ENCODE data around the gene MX1. TPM values are rescaled to one million over a fixed set of nuclear protein-coding genes. Genes with fewer than 3 reads are reported as not detected.

MX1 gene
- total and polyA plus RNA-seq, 2 donors (not counting 3 experiments of a cell fraction or from before 2014, with no cell fraction given): 5.9 to 25.1 TPM

- FAIRE-seq: no peak
Observed at GRCh38 chr21:41504030-41504429, 78.0 kb downstream of the MX1 start.

More at GRCh38 chr21:41504030-41504429, 78.0 kb downstream of the MX1 start:
- no TSS peak for BruUV-seq (replicated peaks)
- TF ChIP-seq JUN (IDR thresholded peaks at IDR 0.05; ENCODE audit: borderline replicate concordance, insufficient read depth, insufficient read length, low read depth) (no peak), EZH2 (IDR thresholded peaks at IDR 0.05; ENCODE audit: borderline replicate concordance, low read depth, low read length, severe bottlenecking) (no peak), MAX (IDR thresholded peaks at IDR 0.05; ENCODE audit: insufficient read depth, insufficient read length) (no peak), GATA2 (IDR thresholded peaks at IDR 0.05; ENCODE audit: insufficient read depth, insufficient read length, low read depth, low read length) (no peak), POLR2AphosphoS5 (IDR thresholded peaks at IDR 0.05; ENCODE audit: insufficient read depth, low read depth, low read length) (no peak), MYC (IDR thresholded peaks at IDR 0.05; ENCODE audit: low read depth, low read length) (no peak), FOS (IDR thresholded peaks at IDR 0.05; ENCODE audit: borderline replicate concordance, insufficient read depth, low read length) (no peak), POLR2A (IDR thresholded peaks at IDR 0.05; ENCODE audit: low read depth, low read length) (no peak)
- TF ChIP-seq, protein P1, sequence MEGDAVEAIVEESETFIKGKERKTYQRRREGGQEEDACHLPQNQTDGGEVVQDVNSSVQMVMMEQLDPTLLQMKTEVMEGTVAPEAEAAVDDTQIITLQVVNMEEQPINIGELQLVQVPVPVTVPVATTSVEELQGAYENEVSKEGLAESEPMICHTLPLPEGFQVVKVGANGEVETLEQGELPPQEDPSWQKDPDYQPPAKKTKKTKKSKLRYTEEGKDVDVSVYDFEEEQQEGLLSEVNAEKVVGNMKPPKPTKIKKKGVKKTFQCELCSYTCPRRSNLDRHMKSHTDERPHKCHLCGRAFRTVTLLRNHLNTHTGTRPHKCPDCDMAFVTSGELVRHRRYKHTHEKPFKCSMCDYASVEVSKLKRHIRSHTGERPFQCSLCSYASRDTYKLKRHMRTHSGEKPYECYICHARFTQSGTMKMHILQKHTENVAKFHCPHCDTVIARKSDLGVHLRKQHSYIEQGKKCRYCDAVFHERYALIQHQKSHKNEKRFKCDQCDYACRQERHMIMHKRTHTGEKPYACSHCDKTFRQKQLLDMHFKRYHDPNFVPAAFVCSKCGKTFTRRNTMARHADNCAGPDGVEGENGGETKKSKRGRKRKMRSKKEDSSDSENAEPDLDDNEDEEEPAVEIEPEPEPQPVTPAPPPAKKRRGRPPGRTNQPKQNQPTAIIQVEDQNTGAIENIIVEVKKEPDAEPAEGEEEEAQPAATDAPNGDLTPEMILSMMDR (IDR thresholded peaks at IDR 0.05; ENCODE audit: extremely low read depth in 1 of 2, insufficient read depth in 1 of 2, low read depth in 1 of 2, low read length in 2 of 2): no peak
- intact Hi-C loops (cut with micrococcal nuclease): no loop called here
- peaks cover 23 to 28% of the 10 kb centered on the region in 2 experiments for H3K27me3 ChIP-seq (ENCODE audit: control insufficient read depth in 2 of 2, insufficient read depth in 2 of 2, low read length in 2 of 2)
- no peaks in the 10 kb centered on the region for H3K9me1 ChIP-seq (replicated peaks; ENCODE audit: control insufficient read depth, extremely low read depth, insufficient read depth, low read length)
- no peaks in the 10 kb centered on the region for H3K79me2 ChIP-seq (ENCODE audit: control insufficient read depth, insufficient read depth, low read length)
- no peak overlapping the region for H3K4me3 ChIP-seq (replicated peaks in 1 of 3; ENCODE audit: insufficient read depth in 1 of 3, low read depth in 1 of 3, low read length in 3 of 3)
- POLR2A ChIA-PET: no interaction called here
- CTCF ChIA-PET: no interaction called here
- H3K9ac ChIP-seq (replicated peaks; ENCODE audit: extremely low read depth, insufficient read depth, low read length): no peak overlapping the region
- H4K20me1 ChIP-seq (replicated peaks; ENCODE audit: control insufficient read depth, extremely low read depth, insufficient read depth, low read length): no peaks in the 10 kb centered on the region
- no peak overlapping the region for H3K27ac ChIP-seq (ENCODE audit: insufficient read depth, low read depth, low read length)
- no peak overlapping the region for H2AFZ ChIP-seq (ENCODE audit: low read depth, low read length)
- dilution Hi-C loops (cut with MboI; ENCODE audit: extremely low pct_ligation_motif_present, low sequenced_read_pairs): no loop called here
- H3K4me1 ChIP-seq (ENCODE audit: control insufficient read depth, extremely low read depth, insufficient read depth, low read length): no peaks in the 10 kb centered on the region
- H3K4me2 ChIP-seq (ENCODE audit: insufficient read depth, low read length): no peak overlapping the region
- H3K36me3 ChIP-seq (ENCODE audit: control insufficient read depth in 2 of 2, extremely low read depth in 1 of 2, insufficient read depth in 2 of 2, low read length in 2 of 2): no peaks in the 10 kb centered on the region
- no peaks in the 10 kb centered on the region for H3K9me3 ChIP-seq (replicated peaks; ENCODE audit: control insufficient read depth, insufficient read depth, low read length)
- DNase-seq (ENCODE audit: low read depth, low spot score): no peak

All from endothelial cell of umbilical vein (primary cell).